SK-N-MC (cell line): Measurements from ENCODE around the gene CLEC16A.

Experiments
- EZH2 ChIP-seq: fragments of 200-600 bp; sonication (generic); IDR thresholded peaks from one replicate; pipeline ENCODE4 v1.6.1; 2017; ENCODE audit warnings: antibody characterized with exemption
- POLR2AphosphoS5 ChIP-seq: IDR thresholded peaks from 2 replicates; pipeline ENCODE4 v1.6.1; 2012; ENCODE audit warnings: mild to moderate bottlenecking, low read depth, low read length, borderline replicate concordance

- TF ChIP-seq POLR2AphosphoS5 (no peak), EZH2 (no peak)
These were observed 6.7 kb downstream of the CLEC16A start for GRCh38 chr16:10951026-10951425.
